ENCODE measurements around the gene VAPB. TPM values are rescaled to one million over a fixed set of nuclear protein-coding genes. Genes with fewer than 3 reads are reported as not detected.

The VAPB gene
- polyA plus RNA-seq, 1 experiment = 43.8 TPM

DNA sequence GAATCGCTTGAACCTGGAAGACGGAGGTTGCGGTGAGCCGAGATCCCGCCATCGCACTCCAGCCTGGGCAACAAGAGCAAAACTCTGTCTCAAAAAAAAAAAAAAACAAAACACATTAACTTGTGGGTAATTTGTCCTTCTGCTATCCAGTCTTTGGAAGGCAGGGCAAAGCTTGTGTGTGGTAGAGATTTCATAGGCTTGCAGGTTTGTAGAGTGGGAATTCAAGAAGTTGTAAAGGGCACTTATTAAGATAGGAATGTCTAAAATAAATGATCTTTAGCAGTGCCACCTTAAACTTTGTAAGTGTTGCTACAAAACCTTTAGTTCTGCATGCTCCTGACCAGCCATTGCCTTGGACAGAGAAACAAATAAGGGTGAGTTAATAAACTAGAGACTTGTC is 8.4 kb downstream of the VAPB start:
- no peaks in the 10 kb centered on the region for H3K9me3 ChIP-seq (ENCODE audit: control insufficient read depth, insufficient read depth, low read length)
- H3K27ac ChIP-seq (ENCODE audit: low read depth, low read length) = no peak overlapping the region
- no peaks in the 10 kb centered on the region for H3K27me3 ChIP-seq (ENCODE audit: control insufficient read depth, insufficient read depth, low read length)
- DNase-seq (ENCODE audit: low read depth, low spot score) = no peak
- H3K4me3 ChIP-seq (ENCODE audit: low read depth, low read length) = no peak overlapping the region
- POLR2A ChIA-PET = no interaction called here
- TF ChIP-seq, protein P1, sequence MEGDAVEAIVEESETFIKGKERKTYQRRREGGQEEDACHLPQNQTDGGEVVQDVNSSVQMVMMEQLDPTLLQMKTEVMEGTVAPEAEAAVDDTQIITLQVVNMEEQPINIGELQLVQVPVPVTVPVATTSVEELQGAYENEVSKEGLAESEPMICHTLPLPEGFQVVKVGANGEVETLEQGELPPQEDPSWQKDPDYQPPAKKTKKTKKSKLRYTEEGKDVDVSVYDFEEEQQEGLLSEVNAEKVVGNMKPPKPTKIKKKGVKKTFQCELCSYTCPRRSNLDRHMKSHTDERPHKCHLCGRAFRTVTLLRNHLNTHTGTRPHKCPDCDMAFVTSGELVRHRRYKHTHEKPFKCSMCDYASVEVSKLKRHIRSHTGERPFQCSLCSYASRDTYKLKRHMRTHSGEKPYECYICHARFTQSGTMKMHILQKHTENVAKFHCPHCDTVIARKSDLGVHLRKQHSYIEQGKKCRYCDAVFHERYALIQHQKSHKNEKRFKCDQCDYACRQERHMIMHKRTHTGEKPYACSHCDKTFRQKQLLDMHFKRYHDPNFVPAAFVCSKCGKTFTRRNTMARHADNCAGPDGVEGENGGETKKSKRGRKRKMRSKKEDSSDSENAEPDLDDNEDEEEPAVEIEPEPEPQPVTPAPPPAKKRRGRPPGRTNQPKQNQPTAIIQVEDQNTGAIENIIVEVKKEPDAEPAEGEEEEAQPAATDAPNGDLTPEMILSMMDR (IDR thresholded peaks at IDR 0.05; ENCODE audit: low read depth, low read length) = no peak
- CTCF ChIA-PET = interaction anchor here (0.7 kb wide), 1 partner anchor 8 kb away, joined by 4 read pairs; the partner anchor contains the start of gene VAPB

DNA sequence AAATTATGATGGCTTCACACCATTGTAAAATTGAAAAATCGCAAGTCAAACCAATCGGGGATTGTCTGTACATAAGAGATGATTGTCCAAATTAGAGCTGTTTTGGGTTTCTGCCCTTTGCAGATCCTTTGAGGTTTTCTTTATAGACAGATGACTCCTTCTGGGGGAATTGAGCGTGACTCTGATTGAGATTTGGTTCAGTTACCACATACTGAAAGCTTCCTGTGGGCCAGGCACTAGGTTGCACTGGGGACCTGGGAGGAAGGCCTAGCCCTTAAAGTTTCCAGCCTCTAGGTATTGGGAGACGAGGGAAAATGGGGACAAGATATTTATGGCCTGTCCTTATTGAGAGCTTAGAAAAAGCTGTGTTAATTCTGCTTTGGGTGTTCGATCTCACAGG is 9.2 kb downstream of the VAPB start:
- Histone ChIP-seq H3K9me3 (ENCODE audit: control insufficient read depth, insufficient read depth, low read length) (no peaks in the 10 kb centered on the region), H3K27ac (ENCODE audit: low read depth, low read length) (no peak overlapping the region), H3K27me3 (ENCODE audit: control insufficient read depth, insufficient read depth, low read length) (no peaks in the 10 kb centered on the region), H3K4me3 (ENCODE audit: low read depth, low read length) (no peak overlapping the region)
- ChIA-PET CTCF (no interaction called here), POLR2A (no interaction called here)
- TF ChIP-seq, protein P1 (IDR thresholded peaks at IDR 0.05; ENCODE audit: low read depth, low read length) = no peak
- no peak for DNase-seq (ENCODE audit: low read depth, low spot score)

DNA sequence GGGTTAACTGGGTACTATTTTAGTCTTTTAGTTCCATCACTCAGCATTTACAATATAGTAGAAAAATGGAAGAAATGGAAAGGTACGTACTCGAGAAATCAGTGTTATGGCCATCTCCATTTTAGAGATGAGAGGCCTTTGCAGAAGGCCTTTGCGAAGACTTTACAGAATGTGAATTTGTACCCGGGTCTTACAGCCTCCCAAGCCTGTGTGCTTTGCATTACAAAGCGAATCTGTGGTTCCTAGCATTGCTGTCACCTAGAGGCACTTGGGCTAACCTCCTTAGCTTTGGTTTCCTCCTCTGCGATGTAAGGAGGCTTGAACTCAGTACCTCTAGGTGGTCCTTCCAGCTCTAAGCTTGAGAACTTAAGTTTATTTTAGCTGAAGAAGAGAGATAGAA is 10.9 kb downstream of the VAPB start:
- Histone ChIP-seq H3K27me3 (ENCODE audit: control insufficient read depth, insufficient read depth, low read length) (no peaks in the 10 kb centered on the region), H3K4me3 (ENCODE audit: low read depth, low read length) (no peak overlapping the region), H3K9me3 (ENCODE audit: control insufficient read depth, insufficient read depth, low read length) (no peaks in the 10 kb centered on the region), H3K27ac (ENCODE audit: low read depth, low read length) (no peak overlapping the region)
- ChIA-PET CTCF (interaction anchor here (0.7 kb wide), 1 partner anchor 23 kb away, joined by 5 read pairs; no protein-coding TSS in a partner anchor), POLR2A (no interaction called here)
- no peak for DNase-seq (ENCODE audit: low read depth, low spot score)
- TF ChIP-seq, protein P1 (IDR thresholded peaks at IDR 0.05; ENCODE audit: low read depth, low read length) = no peak

DNA sequence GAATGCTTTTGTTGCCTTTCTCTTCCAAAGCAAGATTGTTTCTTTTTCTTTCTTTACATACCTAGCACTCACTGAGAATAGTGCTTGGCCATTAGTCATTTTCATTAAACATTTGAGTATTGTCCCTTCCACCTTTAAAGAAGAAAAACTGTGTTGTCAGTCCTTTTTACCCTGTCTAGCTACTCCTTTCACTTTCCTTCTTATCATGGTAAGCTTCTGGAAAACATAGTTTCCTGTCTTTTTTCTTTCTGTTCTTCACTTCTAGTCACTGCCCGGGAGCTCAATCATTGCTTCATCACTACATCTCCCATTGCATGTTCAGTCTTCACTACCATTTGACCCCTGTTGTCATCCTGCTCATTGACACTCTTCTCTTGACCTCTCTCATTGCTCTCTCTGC is 12.1 kb downstream of the VAPB start:
- no peak for DNase-seq (ENCODE audit: low read depth, low spot score)
- TF ChIP-seq, protein P1 (IDR thresholded peaks at IDR 0.05; ENCODE audit: low read depth, low read length) = no peak
- no peaks in the 10 kb centered on the region for H3K9me3 ChIP-seq (ENCODE audit: control insufficient read depth, insufficient read depth, low read length)
- H3K27ac ChIP-seq (ENCODE audit: low read depth, low read length) = no peak overlapping the region
- POLR2A ChIA-PET = no interaction called here
- no peaks in the 10 kb centered on the region for H3K27me3 ChIP-seq (ENCODE audit: control insufficient read depth, insufficient read depth, low read length)
- CTCF ChIA-PET = no interaction called here
- H3K4me3 ChIP-seq (ENCODE audit: low read depth, low read length) = no peak overlapping the region

DNA sequence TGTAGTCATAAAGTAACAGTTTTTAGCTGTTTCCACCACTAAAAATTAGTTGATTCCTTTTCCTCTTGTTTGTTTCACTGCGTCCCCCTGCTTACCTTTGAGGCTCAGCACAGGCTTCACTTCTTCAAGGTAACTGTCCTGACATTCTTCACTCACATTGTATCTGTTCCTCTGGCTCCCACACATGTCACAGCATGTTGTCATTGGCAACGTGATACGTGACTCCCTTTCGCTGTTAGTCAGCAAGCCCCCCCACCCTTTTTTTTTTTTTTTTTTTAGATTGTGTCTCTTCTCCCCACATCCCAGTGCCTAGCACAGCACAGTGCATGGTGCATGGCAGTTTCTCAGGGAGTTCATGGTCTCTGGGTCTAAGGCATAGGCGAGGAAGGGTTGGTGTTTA is 13.3 kb downstream of the VAPB start:
- DNase-seq (ENCODE audit: low read depth, low spot score) = no peak
- POLR2A ChIA-PET = no interaction called here

More for the DNA sequence above, 13.3 kb downstream of the VAPB start:
- Histone ChIP-seq H3K27ac (ENCODE audit: low read depth, low read length) (no peak overlapping the region), H3K27me3 (ENCODE audit: control insufficient read depth, insufficient read depth, low read length) (no peaks in the 10 kb centered on the region), H3K4me3 (ENCODE audit: low read depth, low read length) (no peak overlapping the region), H3K9me3 (ENCODE audit: control insufficient read depth, insufficient read depth, low read length) (no peaks in the 10 kb centered on the region)
- TF ChIP-seq, protein P1 (IDR thresholded peaks at IDR 0.05; ENCODE audit: low read depth, low read length) = no peak
- CTCF ChIA-PET = no interaction called here
